AG10803 (cell line): ENCODE data around the gene PNISR.

Experiments used
- DNase-seq: peaks from one replicate; pipeline ENCODE4 v3.0.0; 2010; ENCODE audit warnings: low read depth
- H3K4me3 ChIP-seq: 2 replicates; pipeline ENCODE4 v1.5.1; 2011; ENCODE audit warnings: mild to moderate bottlenecking, low read length, control low read depth
- TF ChIP-seq, protein P1 (sequence below): conservative IDR thresholded peaks from 2 replicates; pipeline ENCODE4 v1.5.1; 2011; ENCODE audit warnings: mild to moderate bottlenecking, low read length, control low read depth, inconsistent platforms

The PNISR gene

DNA sequence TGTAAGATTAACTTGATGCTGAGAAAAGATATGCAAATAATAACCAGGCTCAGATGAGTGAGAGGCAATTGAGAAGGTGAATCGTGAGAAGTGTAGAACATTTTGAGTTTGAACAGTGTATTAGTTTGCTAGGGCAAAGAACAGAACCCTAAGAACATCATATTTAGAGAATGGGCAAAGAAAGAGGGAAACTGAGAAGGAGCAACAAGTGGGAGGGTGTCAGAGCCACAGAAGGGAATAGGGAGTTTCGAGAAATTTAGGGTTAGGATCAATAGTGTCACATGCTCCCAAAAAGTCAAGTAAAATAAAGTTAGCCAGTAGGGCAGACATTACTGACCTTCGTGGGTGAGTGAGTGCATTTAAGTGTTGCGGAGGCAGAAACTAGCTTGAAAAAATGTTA lies 70.1 kb downstream of the PNISR start:
- TF ChIP-seq, protein P1, sequence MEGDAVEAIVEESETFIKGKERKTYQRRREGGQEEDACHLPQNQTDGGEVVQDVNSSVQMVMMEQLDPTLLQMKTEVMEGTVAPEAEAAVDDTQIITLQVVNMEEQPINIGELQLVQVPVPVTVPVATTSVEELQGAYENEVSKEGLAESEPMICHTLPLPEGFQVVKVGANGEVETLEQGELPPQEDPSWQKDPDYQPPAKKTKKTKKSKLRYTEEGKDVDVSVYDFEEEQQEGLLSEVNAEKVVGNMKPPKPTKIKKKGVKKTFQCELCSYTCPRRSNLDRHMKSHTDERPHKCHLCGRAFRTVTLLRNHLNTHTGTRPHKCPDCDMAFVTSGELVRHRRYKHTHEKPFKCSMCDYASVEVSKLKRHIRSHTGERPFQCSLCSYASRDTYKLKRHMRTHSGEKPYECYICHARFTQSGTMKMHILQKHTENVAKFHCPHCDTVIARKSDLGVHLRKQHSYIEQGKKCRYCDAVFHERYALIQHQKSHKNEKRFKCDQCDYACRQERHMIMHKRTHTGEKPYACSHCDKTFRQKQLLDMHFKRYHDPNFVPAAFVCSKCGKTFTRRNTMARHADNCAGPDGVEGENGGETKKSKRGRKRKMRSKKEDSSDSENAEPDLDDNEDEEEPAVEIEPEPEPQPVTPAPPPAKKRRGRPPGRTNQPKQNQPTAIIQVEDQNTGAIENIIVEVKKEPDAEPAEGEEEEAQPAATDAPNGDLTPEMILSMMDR = no peak
- H3K4me3 ChIP-seq = no peak overlapping the region
- no peak for DNase-seq

- TF ChIP-seq, protein P1 = no peak
- no peak for DNase-seq
- no peak overlapping the region for H3K4me3 ChIP-seq
Measured at GRCh38 chr6:99353126-99353525, 72.0 kb downstream of the PNISR start.

DNA sequence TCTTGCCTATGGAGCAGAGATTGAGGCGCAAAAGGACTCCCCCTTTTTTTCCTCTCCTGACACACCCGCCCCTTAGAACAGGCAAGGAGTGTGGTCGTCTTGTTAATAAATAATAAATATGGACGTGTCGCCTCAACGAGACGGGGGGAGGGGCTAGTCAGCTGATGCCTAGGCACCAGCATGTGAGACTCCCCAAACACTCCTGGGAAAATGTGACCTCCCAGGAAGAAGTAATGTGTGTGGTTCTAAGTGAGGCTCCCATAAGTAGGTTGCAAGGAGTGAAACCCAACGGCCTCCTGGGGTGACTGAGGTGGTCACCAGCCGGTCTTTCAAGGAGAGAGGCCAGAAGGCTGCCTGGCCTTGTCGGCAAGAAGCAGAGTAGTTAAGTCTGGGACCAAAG lies 74.5 kb downstream of the PNISR start:
- H3K4me3 ChIP-seq = no peak overlapping the region
- DNase-seq = no peak
- TF ChIP-seq, protein P1 = no peak

- H3K4me3 ChIP-seq = peak within 1 kb of the TSS; percentile 51
- TF ChIP-seq, protein P1 = no peak
- DNase-seq = peak; percentile 3
Measured at GRCh38 chr6:99349171-99350141, 75.7 kb downstream of the PNISR start, which contains the start of gene FAXC. Gene FAXC, minus strand, starts transcription at chr6:99349674. Its CDS starts 302 bp downstream, at chr6:99349372.

GRCh38 chr6:99348288-99349170 lies 76.6 kb downstream of the PNISR start:
- DNase-seq = no peak
- TF ChIP-seq, protein P1 = no peak
- H3K4me3 ChIP-seq = peak overlapping the region; percentile 51
